Measurements from ENCODE around the gene MAGOH. TPM values are rescaled to one million over a fixed set of nuclear protein-coding genes. Genes with fewer than 3 reads are reported as not detected.
A peak's percentile ranks its signal among the peaks of the same experiment; 100 is the strongest.

Gene MAGOH
- total and polyA plus RNA-seq, 2 of the 13 experiments (the other 11 are each of a cell fraction or from before 2014, with no cell fraction given) = 24.1 to 87.0 TPM

GRCh38 chr1:53196017-53196484 is 42.3 kb downstream of the MAGOH start (continued):
- TF ChIP-seq, protein P1, sequence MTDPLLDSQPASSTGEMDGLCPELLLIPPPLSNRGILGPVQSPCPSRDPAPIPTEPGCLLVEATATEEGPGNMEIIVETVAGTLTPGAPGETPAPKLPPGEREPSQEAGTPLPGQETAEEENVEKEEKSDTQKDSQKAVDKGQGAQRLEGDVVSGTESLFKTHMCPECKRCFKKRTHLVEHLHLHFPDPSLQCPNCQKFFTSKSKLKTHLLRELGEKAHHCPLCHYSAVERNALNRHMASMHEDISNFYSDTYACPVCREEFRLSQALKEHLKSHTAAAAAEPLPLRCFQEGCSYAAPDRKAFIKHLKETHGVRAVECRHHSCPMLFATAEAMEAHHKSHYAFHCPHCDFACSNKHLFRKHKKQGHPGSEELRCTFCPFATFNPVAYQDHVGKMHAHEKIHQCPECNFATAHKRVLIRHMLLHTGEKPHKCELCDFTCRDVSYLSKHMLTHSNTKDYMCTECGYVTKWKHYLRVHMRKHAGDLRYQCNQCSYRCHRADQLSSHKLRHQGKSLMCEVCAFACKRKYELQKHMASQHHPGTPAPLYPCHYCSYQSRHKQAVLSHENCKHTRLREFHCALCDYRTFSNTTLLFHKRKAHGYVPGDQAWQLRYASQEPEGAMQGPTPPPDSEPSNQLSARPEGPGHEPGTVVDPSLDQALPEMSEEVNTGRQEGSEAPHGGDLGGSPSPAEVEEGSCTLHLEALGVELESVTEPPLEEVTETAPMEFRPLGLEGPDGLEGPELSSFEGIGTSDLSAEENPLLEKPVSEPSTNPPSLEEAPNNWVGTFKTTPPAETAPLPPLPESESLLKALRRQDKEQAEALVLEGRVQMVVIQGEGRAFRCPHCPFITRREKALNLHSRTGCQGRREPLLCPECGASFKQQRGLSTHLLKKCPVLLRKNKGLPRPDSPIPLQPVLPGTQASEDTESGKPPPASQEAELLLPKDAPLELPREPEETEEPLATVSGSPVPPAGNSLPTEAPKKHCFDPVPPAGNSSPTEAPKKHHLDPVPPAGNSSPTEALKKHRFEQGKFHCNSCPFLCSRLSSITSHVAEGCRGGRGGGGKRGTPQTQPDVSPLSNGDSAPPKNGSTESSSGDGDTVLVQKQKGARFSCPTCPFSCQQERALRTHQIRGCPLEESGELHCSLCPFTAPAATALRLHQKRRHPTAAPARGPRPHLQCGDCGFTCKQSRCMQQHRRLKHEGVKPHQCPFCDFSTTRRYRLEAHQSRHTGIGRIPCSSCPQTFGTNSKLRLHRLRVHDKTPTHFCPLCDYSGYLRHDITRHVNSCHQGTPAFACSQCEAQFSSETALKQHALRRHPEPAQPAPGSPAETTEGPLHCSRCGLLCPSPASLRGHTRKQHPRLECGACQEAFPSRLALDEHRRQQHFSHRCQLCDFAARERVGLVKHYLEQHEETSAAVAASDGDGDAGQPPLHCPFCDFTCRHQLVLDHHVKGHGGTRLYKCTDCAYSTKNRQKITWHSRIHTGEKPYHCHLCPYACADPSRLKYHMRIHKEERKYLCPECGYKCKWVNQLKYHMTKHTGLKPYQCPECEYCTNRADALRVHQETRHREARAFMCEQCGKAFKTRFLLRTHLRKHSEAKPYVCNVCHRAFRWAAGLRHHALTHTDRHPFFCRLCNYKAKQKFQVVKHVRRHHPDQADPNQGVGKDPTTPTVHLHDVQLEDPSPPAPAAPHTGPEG (CRISPR knock-in tag; IDR thresholded peaks at IDR 0.05) = no peak
- no peak for TF ChIP-seq CBFB (CRISPR knock-in tag; IDR thresholded peaks at IDR 0.05)
- peak; percentile 3; the same call in 1 of the 2 replicates for TF ChIP-seq SIX1 (CRISPR knock-in tag; IDR thresholded peaks at IDR 0.05; ENCODE audit: borderline replicate concordance)
- 0 out of 2 replicates have a peak, but pooled peaks have one; percentile 66 for TF ChIP-seq GFI1 (CRISPR knock-in tag; IDR thresholded peaks at IDR 0.05; ENCODE audit: borderline replicate concordance)
- TF ChIP-seq HOXA7 (CRISPR knock-in tag; IDR thresholded peaks at IDR 0.05) = no peak
- TF ChIP-seq, protein P2, sequence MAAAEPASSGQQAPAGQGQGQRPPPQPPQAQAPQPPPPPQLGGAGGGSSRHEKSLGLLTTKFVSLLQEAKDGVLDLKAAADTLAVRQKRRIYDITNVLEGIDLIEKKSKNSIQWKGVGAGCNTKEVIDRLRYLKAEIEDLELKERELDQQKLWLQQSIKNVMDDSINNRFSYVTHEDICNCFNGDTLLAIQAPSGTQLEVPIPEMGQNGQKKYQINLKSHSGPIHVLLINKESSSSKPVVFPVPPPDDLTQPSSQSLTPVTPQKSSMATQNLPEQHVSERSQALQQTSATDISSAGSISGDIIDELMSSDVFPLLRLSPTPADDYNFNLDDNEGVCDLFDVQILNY (CRISPR knock-in tag; conservative IDR thresholded peaks at IDR 0.05) = no peak
- TF ChIP-seq SIN3B (IDR thresholded peaks at IDR 0.05; ENCODE audit: low read length) = no peak
- TF ChIP-seq, protein P3, sequence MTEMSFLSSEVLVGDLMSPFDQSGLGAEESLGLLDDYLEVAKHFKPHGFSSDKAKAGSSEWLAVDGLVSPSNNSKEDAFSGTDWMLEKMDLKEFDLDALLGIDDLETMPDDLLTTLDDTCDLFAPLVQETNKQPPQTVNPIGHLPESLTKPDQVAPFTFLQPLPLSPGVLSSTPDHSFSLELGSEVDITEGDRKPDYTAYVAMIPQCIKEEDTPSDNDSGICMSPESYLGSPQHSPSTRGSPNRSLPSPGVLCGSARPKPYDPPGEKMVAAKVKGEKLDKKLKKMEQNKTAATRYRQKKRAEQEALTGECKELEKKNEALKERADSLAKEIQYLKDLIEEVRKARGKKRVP (CRISPR knock-in tag; IDR thresholded peaks at IDR 0.05) = 0 out of 4 replicates have a peak, but pooled peaks of 1 of the 2 experiments have one; percentile 20
- TF ChIP-seq ESRRA (CRISPR knock-in tag; IDR thresholded peaks at IDR 0.05; ENCODE audit: low read depth) = peak; percentile 84
- peak; percentile 32; the same call in 1 of the 2 replicates for TF ChIP-seq ETV5 (CRISPR knock-in tag; IDR thresholded peaks at IDR 0.05; ENCODE audit: borderline replicate concordance)
- TF ChIP-seq, protein P4, sequence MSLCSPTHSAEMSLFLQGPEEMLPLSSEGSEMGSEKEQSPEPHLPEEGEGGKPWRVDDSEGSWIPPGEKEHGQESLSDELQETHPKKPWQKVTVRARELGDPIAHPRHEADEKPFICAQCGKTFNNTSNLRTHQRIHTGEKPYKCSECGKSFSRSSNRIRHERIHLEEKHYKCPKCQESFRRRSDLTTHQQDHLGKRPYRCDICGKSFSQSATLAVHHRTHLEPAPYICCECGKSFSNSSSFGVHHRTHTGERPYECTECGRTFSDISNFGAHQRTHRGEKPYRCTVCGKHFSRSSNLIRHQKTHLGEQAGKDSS (CRISPR knock-in tag; IDR thresholded peaks at IDR 0.05; ENCODE audit: borderline replicate concordance, low read depth) = no peak
- TF ChIP-seq TEAD3 (CRISPR knock-in tag; optimal IDR thresholded peaks at IDR 0.05; ENCODE audit: borderline replicate concordance) = peak; percentile 24
- TF ChIP-seq THAP11 (CRISPR knock-in tag; IDR thresholded peaks at IDR 0.05) = no peak
- TF ChIP-seq PHF8 (CRISPR knock-in tag; IDR thresholded peaks at IDR 0.05) = no peak
- TF ChIP-seq ZNF790 (CRISPR knock-in tag; IDR thresholded peaks at IDR 0.05; ENCODE audit: borderline replicate concordance) = no peak
- no peak for TF ChIP-seq SP4 (CRISPR knock-in tag; IDR thresholded peaks at IDR 0.05)
- TF ChIP-seq ZNF549 (CRISPR knock-in tag; IDR thresholded peaks at IDR 0.05) = no peak
- no peak for TF ChIP-seq CBX2 (IDR thresholded peaks at IDR 0.05; ENCODE audit: low read depth, low read length)
- no peak for TF ChIP-seq CBX2 (CRISPR knock-in tag; IDR thresholded peaks at IDR 0.05; ENCODE audit: low read depth)
- TF ChIP-seq NR0B2 (CRISPR knock-in tag; IDR thresholded peaks at IDR 0.05) = no peak
- TF ChIP-seq ADNP (CRISPR knock-in tag; IDR thresholded peaks at IDR 0.05) = no peak
- TF ChIP-seq DMAP1 (CRISPR knock-in tag; IDR thresholded peaks at IDR 0.05) = no peak
- peak; percentile 43; the same call in 1 of the 2 replicates for TF ChIP-seq MED1 (CRISPR knock-in tag; IDR thresholded peaks at IDR 0.05)

Measured in HepG2 (cell line).